Liver (tissue), 9 donors: ENCODE measurements around the gene VMAC. TPM values are rescaled to one million over a fixed set of nuclear protein-coding genes. Genes with fewer than 3 reads are reported as not detected.

Experiments used
- DNase-seq: peaks from one replicate; pipeline ENCODE4 v3.0.0-alpha.2; 2017; ENCODE audit warnings: low spot score
- H3K27ac ChIP-seq, 2 donors: one replicate each; pipeline ENCODE4 v1.7.0; 2013; ENCODE audit warnings: inconsistent platforms in 2 of 2, low read length in 2 of 2, control low read depth in 1 of 2, low read depth in 1 of 2, mild to moderate bottlenecking in 1 of 2
- H3K27me3 ChIP-seq, 4 donors: one replicate each; pipeline versions ENCODE4 v1.6.1 to v1.7.0; 2013; ENCODE audit warnings: low read length in 3 of 4, inconsistent platforms in 1 of 4, mild to moderate bottlenecking in 1 of 4, moderate library complexity in 1 of 4; ENCODE audit not compliant: control insufficient read depth in 4 of 4, insufficient read depth in 4 of 4
- H3K36me3 ChIP-seq, 4 donors: one replicate each; pipeline versions ENCODE4 v1.6.1 to v1.7.0; 2013; ENCODE audit warnings: low read length in 3 of 4, mild to moderate bottlenecking in 3 of 4, low read depth in 1 of 4, moderate library complexity in 1 of 4; ENCODE audit not compliant: control insufficient read depth in 4 of 4, insufficient read depth in 3 of 4
- H3K4me1 ChIP-seq, 4 donors: one replicate each; pipeline versions ENCODE4 v1.6.1 to v1.7.0; 2013; ENCODE audit warnings: low read length in 3 of 4, mild to moderate bottlenecking in 3 of 4, moderate library complexity in 1 of 4; ENCODE audit not compliant: control insufficient read depth in 4 of 4, insufficient read depth in 4 of 4
- H3K4me3 ChIP-seq, 3 donors: one replicate each; pipeline versions ENCODE4 v1.6.1 to v1.7.0; 2013; ENCODE audit warnings: low read length in 3 of 3, control low read depth in 1 of 3, low read depth in 1 of 3, mild to moderate bottlenecking in 1 of 3
- H3K9ac ChIP-seq, 2 donors: one replicate each; pipeline ENCODE4 v1.7.0; 2013; ENCODE audit warnings: low read length in 2 of 2, mild to moderate bottlenecking in 2 of 2, moderate library complexity in 2 of 2, control low read depth in 1 of 2, low read depth in 1 of 2
- H3K9me3 ChIP-seq, 4 donors: one replicate each; pipeline versions ENCODE4 v1.6.1 to v1.7.0; 2013; ENCODE audit warnings: low read length in 3 of 4; ENCODE audit not compliant: control insufficient read depth in 4 of 4
- ATF3 ChIP-seq: IDR thresholded peaks from 2 replicates; pipeline ENCODE4 v1.6.1; 2016; ENCODE audit warnings: antibody characterized with exemption
- EGR1 ChIP-seq, 2 donors: IDR thresholded peaks; 2 replicates each; pipeline ENCODE4 v1.6.1; 2016 to 2018; ENCODE audit warnings: antibody characterized with exemption in 2 of 2, low read depth in 2 of 2
- FOXA1 ChIP-seq: IDR thresholded peaks from 2 replicates; pipeline ENCODE4 v1.6.1; 2016; ENCODE audit warnings: antibody characterized with exemption
- FOXA2 ChIP-seq: IDR thresholded peaks from 2 replicates; pipeline ENCODE4 v1.6.1; 2016; ENCODE audit warnings: antibody characterized with exemption
- GABPA ChIP-seq, 2 donors: IDR thresholded peaks in 1 of 2; conservative IDR thresholded peaks in 1 of 2; 2 replicates each; pipeline ENCODE4 v1.6.1; 2016; ENCODE audit warnings: antibody characterized with exemption in 2 of 2, mild to moderate bottlenecking in 1 of 2, moderate library complexity in 1 of 2
- HNF4A ChIP-seq, 2 donors: conservative IDR thresholded peaks; 2 replicates each; pipeline ENCODE4 v1.6.1; 2016; ENCODE audit warnings: antibody characterized with exemption in 2 of 2, mild to moderate bottlenecking in 2 of 2
- HNF4G ChIP-seq: IDR thresholded peaks from 2 replicates; pipeline ENCODE4 v1.6.1; 2016; ENCODE audit warnings: antibody characterized with exemption
- JUND ChIP-seq, 2 donors: IDR thresholded peaks; 2 replicates each; pipeline ENCODE4 v1.6.1; 2016; ENCODE audit warnings: antibody characterized with exemption in 2 of 2
- MAX ChIP-seq: IDR thresholded peaks from 2 replicates; pipeline ENCODE4 v1.6.1; 2016; ENCODE audit warnings: antibody characterized with exemption
- NR2F2 ChIP-seq: IDR thresholded peaks from 2 replicates; pipeline ENCODE4 v1.6.1; 2016; ENCODE audit warnings: antibody characterized with exemption
- RAD21 ChIP-seq, 2 donors: IDR thresholded peaks; 2 replicates each; pipeline ENCODE4 v1.6.1; 2016; ENCODE audit warnings: antibody characterized with exemption in 2 of 2, mild to moderate bottlenecking in 2 of 2
- RXRA ChIP-seq, 2 donors: IDR thresholded peaks; 2 replicates each; pipeline ENCODE4 v1.6.1; 2017 to 2018; ENCODE audit warnings: antibody characterized with exemption in 2 of 2, mild to moderate bottlenecking in 1 of 2
- SP1 ChIP-seq: IDR thresholded peaks from 2 replicates; pipeline ENCODE4 v1.6.1; 2018; ENCODE audit warnings: antibody characterized with exemption, mild to moderate bottlenecking
- TAF1 ChIP-seq: conservative IDR thresholded peaks from 2 replicates; pipeline ENCODE4 v1.6.1; 2016; ENCODE audit warnings: antibody characterized with exemption, mild to moderate bottlenecking
- YY1 ChIP-seq: IDR thresholded peaks from 2 replicates; pipeline ENCODE4 v1.6.1; 2016; ENCODE audit warnings: antibody characterized with exemption, mild to moderate bottlenecking
- WGBS: extraction: QIAGEN DNeasy Blood & Tissue Kit; methylation state at CpG from one replicate; pipeline ENCODE4 v1.1.7; 2013; 5-methylcytosine and 5-hydroxymethylcytosine counted together
- polyA plus RNA-seq, 2 donors: library from polyadenylated mRNA; stranded (reverse) in 1 of 2; unstranded in 1 of 2; fragments of 200-250 nt in 1 of 2; fragments of >200 nt in 1 of 2; fragmentation: Nextera tagmentation in 1 of 2; extraction: Ambion mirVana in 1 of 2; gene quantifications; one replicate each; pipeline versions ENCODE4 v1.2.1 to v1.2.3, GENCODE V29; 2013 to 2015
- total RNA-seq, 2 donors: library from RNA; depleted of rRNA; stranded (reverse); fragments of >200 nt; gene quantifications; one replicate each; pipeline ENCODE4 v1.2.3, GENCODE V29; 2014
- TF ChIP-seq, protein P1 (sequence below): fragments of 150-350 bp; IDR thresholded peaks from 2 replicates; pipeline ENCODE4 v1.5.1; 2017; ENCODE audit warnings: improper control_type of control experiment, low read depth, low read length; ENCODE audit not compliant: missing input control
- TF ChIP-seq, protein P2 (sequence below): IDR thresholded peaks from 2 replicates; pipeline ENCODE4 v1.6.1; 2016; ENCODE audit warnings: antibody characterized with exemption, mild to moderate bottlenecking
- donor health status: healthy.
- donor health status: healthy.
- donor health status: healthy.
- donor health status: healthy.
- donor health status: healthy.

Gene VMAC
- total and polyA plus RNA-seq, 4 donors, result 1.2 to 7.7 (median 2.6) TPM

- TF ChIP-seq HNF4A (conservative IDR thresholded peaks at IDR 0.05), result no peak
- TF ChIP-seq, protein P1, sequence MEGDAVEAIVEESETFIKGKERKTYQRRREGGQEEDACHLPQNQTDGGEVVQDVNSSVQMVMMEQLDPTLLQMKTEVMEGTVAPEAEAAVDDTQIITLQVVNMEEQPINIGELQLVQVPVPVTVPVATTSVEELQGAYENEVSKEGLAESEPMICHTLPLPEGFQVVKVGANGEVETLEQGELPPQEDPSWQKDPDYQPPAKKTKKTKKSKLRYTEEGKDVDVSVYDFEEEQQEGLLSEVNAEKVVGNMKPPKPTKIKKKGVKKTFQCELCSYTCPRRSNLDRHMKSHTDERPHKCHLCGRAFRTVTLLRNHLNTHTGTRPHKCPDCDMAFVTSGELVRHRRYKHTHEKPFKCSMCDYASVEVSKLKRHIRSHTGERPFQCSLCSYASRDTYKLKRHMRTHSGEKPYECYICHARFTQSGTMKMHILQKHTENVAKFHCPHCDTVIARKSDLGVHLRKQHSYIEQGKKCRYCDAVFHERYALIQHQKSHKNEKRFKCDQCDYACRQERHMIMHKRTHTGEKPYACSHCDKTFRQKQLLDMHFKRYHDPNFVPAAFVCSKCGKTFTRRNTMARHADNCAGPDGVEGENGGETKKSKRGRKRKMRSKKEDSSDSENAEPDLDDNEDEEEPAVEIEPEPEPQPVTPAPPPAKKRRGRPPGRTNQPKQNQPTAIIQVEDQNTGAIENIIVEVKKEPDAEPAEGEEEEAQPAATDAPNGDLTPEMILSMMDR, result no peak
- no peak for TF ChIP-seq MAX
- no peak for TF ChIP-seq GABPA (IDR thresholded peaks at IDR 0.05 in 1 of 2, conservative IDR thresholded peaks at IDR 0.05 in 1 of 2)
- no peak for TF ChIP-seq YY1
- no peak for TF ChIP-seq SP1
- TF ChIP-seq RXRA (IDR thresholded peaks at IDR 0.05), result no peak
- TF ChIP-seq, protein P2, sequence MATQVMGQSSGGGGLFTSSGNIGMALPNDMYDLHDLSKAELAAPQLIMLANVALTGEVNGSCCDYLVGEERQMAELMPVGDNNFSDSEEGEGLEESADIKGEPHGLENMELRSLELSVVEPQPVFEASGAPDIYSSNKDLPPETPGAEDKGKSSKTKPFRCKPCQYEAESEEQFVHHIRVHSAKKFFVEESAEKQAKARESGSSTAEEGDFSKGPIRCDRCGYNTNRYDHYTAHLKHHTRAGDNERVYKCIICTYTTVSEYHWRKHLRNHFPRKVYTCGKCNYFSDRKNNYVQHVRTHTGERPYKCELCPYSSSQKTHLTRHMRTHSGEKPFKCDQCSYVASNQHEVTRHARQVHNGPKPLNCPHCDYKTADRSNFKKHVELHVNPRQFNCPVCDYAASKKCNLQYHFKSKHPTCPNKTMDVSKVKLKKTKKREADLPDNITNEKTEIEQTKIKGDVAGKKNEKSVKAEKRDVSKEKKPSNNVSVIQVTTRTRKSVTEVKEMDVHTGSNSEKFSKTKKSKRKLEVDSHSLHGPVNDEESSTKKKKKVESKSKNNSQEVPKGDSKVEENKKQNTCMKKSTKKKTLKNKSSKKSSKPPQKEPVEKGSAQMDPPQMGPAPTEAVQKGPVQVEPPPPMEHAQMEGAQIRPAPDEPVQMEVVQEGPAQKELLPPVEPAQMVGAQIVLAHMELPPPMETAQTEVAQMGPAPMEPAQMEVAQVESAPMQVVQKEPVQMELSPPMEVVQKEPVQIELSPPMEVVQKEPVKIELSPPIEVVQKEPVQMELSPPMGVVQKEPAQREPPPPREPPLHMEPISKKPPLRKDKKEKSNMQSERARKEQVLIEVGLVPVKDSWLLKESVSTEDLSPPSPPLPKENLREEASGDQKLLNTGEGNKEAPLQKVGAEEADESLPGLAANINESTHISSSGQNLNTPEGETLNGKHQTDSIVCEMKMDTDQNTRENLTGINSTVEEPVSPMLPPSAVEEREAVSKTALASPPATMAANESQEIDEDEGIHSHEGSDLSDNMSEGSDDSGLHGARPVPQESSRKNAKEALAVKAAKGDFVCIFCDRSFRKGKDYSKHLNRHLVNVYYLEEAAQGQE, result no peak
- no peak for TF ChIP-seq EGR1 (IDR thresholded peaks at IDR 0.05; ENCODE audit: low read depth in 2 of 2)
- TF ChIP-seq ATF3, result no peak
- TF ChIP-seq HNF4G, result no peak
- TF ChIP-seq JUND (IDR thresholded peaks at IDR 0.05), result no peak
- no peak for TF ChIP-seq FOXA1
- 62% methylated on average over 14 of the region's 14 CpGs for WGBS
- Histone ChIP-seq H3K4me1 (peaks cover 4 to 30% (median 22%) of the 10 kb centered on the region in 4 donors), H3K27ac (peak overlapping the region; percentile 4 to 12), H3K9me3 (no peaks in the 10 kb centered on the region), H3K4me3 (no peak overlapping the region), H3K36me3 (peaks cover 0 to 14% (median 2%) of the 10 kb centered on the region in 4 donors), H3K9ac (no peak overlapping the region), H3K27me3 (no peaks in the 10 kb centered on the region)
- DNase-seq, result no peak
Measured at GRCh38 chr19:5908773-5909442, 4.2 kb downstream of the VMAC start.

GRCh38 chr19:5910638-5910907 is 5.9 kb downstream of the VMAC start:
- H3K9me3 ChIP-seq, result no peaks in the 10 kb centered on the region
- H3K27me3 ChIP-seq, result no peaks in the 10 kb centered on the region
- 94% methylated on average over 1 of the region's 1 CpG for WGBS
- TF ChIP-seq NR2F2 (no peak), TAF1 (no peak), FOXA1 (no peak), YY1 (no peak), GABPA (IDR thresholded peaks at IDR 0.05 in 1 of 2, conservative IDR thresholded peaks at IDR 0.05 in 1 of 2) (no peak), RAD21 (IDR thresholded peaks at IDR 0.05) (no peak), RXRA (IDR thresholded peaks at IDR 0.05) (no peak), FOXA2 (no peak), ATF3 (no peak)
- TF ChIP-seq, protein P1, result no peak
- TF ChIP-seq, protein P2, result no peak
- no peak overlapping the region for H3K9ac ChIP-seq
- no peak overlapping the region for H3K4me3 ChIP-seq
- peaks cover 6 to 32% (median 18%) of the 10 kb centered on the region in 4 donors for H3K4me1 ChIP-seq
- peaks cover 0 to 14% (median 4%) of the 10 kb centered on the region in 4 donors for H3K36me3 ChIP-seq
- no peak for DNase-seq
- H3K27ac ChIP-seq, result no peak overlapping the region
